ENCODE results near the gene IGFL2. TPM values are rescaled to one million over a fixed set of nuclear protein-coding genes. Genes with fewer than 3 reads are reported as not detected.
A peak's percentile ranks its signal among the peaks of the same experiment; 100 is the strongest.
"Not testable (repeated sequence)": the region's sequence is repeated elsewhere in the genome, so short reads cannot be mapped to it uniquely, and the experiment has no call there.

IGFL2 gene
- total RNA-seq, 1 donor from 2014 or later: 0.40 TPM

DNA sequence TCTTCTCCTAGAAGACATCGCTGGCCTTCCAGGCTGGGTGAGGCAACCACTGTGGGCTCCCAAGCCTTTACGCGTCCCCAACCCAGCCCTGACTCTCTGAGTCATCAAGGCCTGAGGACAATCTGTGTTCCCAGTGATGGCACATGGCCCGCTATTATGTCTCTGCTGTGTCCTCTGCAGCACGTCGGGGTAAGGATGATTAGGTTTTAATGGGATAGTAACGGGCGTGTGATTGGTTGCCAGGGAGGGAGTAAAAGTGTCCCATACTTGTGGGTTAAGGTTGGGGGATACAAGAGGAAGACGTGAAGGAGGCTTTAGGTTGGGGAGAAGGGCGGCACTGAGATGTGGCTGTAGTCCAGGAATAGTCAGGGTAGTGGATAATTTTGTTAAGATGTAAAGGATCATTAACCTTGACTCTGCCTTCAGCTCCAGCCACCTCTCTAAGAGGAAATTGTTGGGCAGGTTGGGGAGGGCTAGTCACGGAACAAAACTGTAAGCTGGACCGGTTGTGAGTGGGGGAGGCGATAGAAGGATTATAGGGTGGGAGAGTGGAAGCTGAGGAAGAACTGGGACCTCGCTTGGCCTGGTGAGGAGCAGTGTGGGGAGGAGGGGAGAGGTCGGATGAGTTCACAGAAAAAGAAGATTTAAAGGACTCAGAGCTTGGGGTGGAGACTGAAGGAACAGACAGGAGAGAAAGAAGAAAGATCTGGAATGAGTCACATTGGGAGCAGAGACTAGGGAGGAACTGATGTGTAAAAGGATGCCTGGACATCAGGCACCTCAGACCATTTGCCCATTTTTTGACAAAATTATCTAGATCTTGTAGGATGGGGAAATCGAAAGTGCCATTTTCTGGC lies 53.6 kb downstream of the IGFL2 start:
- H3K9me3 Mint-ChIP-seq: no peaks in the 10 kb centered on the region
- H3K36me3 Mint-ChIP-seq (ENCODE audit: low read depth): no peaks in the 10 kb centered on the region
- intact Hi-C loops (cut with micrococcal nuclease): no loop called here
- H3K4me1 Mint-ChIP-seq: no peaks in the 10 kb centered on the region
- H3K27ac Mint-ChIP-seq: no peak overlapping the region
- no peak for DNase-seq
- no peak overlapping the region for H3K4me3 Mint-ChIP-seq
- H3K27me3 Mint-ChIP-seq: peaks cover 27% of the 10 kb centered on the region

DNA sequence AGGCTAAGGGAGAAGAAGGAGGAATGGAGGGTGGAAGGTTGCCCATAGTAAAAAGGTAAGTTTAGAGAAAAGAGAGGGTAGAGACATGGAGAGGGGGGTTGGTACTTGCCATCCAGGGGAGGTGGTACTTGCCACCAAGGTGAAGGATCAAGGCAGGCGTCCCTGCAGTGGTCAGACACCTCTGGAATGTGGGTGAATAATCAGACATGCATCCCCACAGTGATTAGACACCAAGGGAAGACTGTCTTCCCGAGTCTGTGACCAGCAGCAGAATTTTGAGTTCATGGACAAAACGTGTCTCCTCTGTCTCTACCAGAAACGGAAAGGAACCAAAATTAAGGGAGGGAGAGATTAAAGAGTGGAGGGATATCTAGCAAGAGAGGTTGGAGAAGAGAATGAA lies 54.4 kb downstream of the IGFL2 start:
- intact Hi-C loops (cut with micrococcal nuclease): no loop called here
- no peaks in the 10 kb centered on the region for H3K4me1 Mint-ChIP-seq
- no peak overlapping the region for H3K27ac Mint-ChIP-seq
- no peak overlapping the region for H3K4me3 Mint-ChIP-seq
- H3K9me3 Mint-ChIP-seq: no peaks in the 10 kb centered on the region
- DNase-seq: no peak
- H3K36me3 Mint-ChIP-seq (ENCODE audit: low read depth): no peaks in the 10 kb centered on the region
- H3K27me3 Mint-ChIP-seq: peaks cover 20% of the 10 kb centered on the region

DNA sequence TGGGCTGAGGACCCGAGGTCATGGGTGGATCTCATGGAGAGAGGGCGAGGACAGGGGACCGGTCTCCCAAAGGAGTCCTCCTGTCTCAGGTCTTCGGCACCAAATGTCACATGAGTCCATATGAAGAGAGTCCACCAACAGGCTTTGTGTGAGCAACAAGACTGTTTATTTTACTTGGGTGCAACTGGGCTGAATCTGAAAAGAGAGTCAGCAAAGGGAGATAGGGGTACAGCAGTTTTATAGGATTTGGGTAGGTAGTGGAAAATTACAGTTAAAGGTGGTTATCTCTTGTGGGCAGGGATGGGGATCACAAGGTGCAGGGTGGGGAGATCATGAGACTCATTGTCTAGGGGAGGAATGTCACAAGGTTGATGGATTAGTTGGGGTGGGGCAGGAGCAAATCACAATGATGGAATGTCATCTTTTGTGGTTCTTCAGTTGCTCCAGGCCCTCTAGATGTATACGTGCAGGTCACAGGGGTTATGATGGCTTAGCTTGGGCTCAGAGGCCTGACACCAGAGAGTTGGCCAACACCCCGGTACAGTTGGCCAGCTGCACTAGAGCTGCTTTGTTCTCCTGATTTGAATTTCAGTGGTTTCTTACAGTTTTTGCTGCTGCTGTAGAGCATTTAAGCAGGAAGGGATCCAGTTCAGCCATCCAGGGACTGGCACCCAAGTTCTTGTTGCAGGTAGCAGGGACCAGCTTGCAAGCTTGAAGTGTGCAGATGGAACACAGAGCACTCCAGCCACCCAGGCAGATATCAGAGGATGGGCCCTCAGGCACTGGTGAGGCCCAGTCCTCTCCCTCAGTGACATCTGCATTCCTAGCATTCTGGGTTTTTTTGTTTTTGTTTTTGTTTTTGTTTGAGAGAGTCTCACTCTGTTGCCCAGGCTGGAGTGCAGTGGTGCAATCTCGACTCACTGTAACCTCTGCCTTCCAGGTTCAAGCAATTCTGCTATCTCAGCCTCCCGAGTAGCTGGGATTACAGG lies 55.1 kb downstream of the IGFL2 start:
- H3K27me3 Mint-ChIP-seq: peaks cover 19% of the 10 kb centered on the region
- intact Hi-C loops (cut with micrococcal nuclease): no loop called here
- H3K4me3 Mint-ChIP-seq: no peak overlapping the region
- H3K4me1 Mint-ChIP-seq: no peaks in the 10 kb centered on the region
- no peak overlapping the region for H3K27ac Mint-ChIP-seq
- H3K36me3 Mint-ChIP-seq (ENCODE audit: low read depth): no peaks in the 10 kb centered on the region
- H3K9me3 Mint-ChIP-seq: no peaks in the 10 kb centered on the region
- no peak for DNase-seq

DNA sequence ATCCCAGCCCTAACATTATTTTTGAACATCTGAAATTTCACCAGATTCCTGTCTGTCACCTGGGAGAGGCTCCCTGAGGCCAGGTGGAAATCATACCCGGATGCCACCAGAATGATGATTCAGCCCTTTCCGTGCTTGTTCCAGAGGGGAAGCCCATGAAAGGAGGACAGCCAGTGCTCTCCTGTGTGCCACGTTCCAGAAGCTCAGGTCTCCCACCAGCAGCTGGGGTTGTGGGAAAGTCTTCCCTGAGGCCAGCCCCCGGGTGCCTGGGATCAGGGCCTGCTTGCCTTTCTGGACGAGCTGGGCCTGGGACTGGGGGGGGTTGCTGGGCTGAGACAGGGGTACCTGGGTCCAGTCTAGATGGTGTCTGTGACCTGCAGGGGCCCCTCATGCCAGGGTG lies 56.0 kb downstream of the IGFL2 start:
- Mint-ChIP-seq H3K9me3 (no peaks in the 10 kb centered on the region), H3K27ac (no peak overlapping the region), H3K27me3 (peaks cover 23% of the 10 kb centered on the region), H3K36me3 (ENCODE audit: low read depth) (no peaks in the 10 kb centered on the region), H3K4me1 (peaks cover 2% of the 10 kb centered on the region), H3K4me3 (no peak overlapping the region)
- no peak for DNase-seq
- intact Hi-C loops (cut with micrococcal nuclease): no loop called here

DNA sequence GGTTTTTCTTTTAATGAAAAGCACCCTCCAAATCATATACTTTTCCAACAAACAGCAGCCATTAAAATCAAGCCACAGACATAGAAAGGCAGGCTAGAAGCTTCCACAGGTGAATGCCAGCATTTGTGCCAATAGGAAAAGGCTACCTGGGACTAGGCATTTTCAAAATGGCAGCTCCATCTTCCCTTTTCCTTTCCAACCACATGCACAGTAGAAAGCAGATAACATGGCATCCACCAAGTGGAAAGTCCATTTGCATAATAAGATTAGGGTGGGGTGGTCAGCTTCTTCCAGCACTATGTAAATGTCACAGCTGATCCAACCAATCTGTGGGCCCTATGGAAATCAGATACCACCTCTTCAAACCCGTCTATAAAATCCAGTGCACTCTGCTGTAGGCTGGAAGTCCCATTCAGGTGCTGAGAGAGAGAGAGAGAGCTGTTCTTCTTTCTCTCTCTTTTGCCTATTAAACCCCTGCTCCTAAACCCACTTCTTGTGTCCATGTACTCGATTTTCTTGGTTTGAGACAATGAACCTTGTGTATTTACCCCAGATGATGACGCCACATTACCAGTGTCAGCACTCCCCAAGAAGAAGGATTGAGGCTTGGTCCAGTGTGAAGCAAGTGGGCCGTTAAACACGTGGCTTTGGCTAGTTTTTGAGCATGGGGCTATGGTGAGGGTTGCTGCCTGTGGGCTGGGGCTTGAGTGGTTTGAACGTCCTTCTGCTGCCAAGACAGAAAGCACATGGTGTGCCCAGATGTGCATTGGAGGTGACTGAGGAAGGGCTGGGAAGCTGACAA lies 57.3 kb downstream of the IGFL2 start:
- DNase-seq: no peak
- intact Hi-C loops (cut with micrococcal nuclease): no loop called here
- peaks cover 12% of the 10 kb centered on the region for H3K4me1 Mint-ChIP-seq
- H3K27me3 Mint-ChIP-seq: peaks cover 28% of the 10 kb centered on the region
- H3K4me3 Mint-ChIP-seq: no peak overlapping the region
- no peaks in the 10 kb centered on the region for H3K36me3 Mint-ChIP-seq (ENCODE audit: low read depth)
- H3K9me3 Mint-ChIP-seq: no peaks in the 10 kb centered on the region
- no peak overlapping the region for H3K27ac Mint-ChIP-seq

DNA sequence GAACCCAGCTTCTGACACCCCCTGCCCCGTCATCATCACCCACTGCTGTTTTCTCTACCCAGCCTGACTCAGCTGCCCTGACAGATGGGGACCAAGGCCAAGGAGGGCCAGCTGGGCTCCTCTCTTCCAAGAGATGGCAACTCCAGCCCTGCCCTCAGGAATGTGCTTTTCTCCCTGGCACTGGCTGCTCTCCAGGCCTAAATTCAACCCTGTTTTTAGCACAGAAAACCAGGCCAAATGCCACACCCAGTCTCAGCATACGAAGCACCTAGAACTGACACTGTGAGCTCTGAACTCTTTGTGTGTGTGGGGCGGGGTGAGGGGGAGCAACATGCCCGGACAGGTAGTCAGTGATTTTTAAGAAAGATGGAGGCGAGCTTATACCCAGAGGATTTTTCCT lies 58.1 kb downstream of the IGFL2 start:
- DNase-seq: no peak
- intact Hi-C loops (cut with micrococcal nuclease): no loop called here
- peaks cover 12% of the 10 kb centered on the region for H3K4me1 Mint-ChIP-seq
- H3K27me3 Mint-ChIP-seq: peaks cover 28% of the 10 kb centered on the region
- H3K9me3 Mint-ChIP-seq: no peaks in the 10 kb centered on the region
- H3K27ac Mint-ChIP-seq: no peak overlapping the region
- H3K36me3 Mint-ChIP-seq (ENCODE audit: low read depth): no peaks in the 10 kb centered on the region
- H3K4me3 Mint-ChIP-seq: no peak overlapping the region

DNA sequence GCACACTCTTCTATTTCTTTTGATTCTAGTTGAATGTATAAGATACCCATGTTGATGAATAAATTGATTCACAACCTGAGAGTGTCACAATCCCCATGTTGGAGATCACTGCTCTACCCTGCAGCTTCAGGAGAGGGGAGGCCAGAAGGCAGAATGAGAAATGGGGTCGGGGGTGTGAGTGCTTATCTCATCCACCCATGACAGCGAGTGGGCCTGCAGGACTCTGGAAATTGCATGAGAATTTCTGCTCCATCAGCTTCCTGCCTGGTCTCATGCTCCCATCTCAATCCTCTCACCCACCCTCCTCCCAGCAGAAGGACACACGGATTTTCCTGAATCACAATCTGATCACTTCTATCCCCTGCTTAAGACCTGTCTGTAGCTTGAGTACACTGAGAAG lies 58.6 kb downstream of the IGFL2 start:
- peaks cover 24% of the 10 kb centered on the region for H3K27me3 Mint-ChIP-seq
- H3K27ac Mint-ChIP-seq: no peak overlapping the region
- no peaks in the 10 kb centered on the region for H3K36me3 Mint-ChIP-seq (ENCODE audit: low read depth)
- no peaks in the 10 kb centered on the region for H3K9me3 Mint-ChIP-seq
- H3K4me3 Mint-ChIP-seq: no peak overlapping the region
- DNase-seq: no peak
- intact Hi-C loops (cut with micrococcal nuclease): no loop called here
- peaks cover 12% of the 10 kb centered on the region for H3K4me1 Mint-ChIP-seq

DNA sequence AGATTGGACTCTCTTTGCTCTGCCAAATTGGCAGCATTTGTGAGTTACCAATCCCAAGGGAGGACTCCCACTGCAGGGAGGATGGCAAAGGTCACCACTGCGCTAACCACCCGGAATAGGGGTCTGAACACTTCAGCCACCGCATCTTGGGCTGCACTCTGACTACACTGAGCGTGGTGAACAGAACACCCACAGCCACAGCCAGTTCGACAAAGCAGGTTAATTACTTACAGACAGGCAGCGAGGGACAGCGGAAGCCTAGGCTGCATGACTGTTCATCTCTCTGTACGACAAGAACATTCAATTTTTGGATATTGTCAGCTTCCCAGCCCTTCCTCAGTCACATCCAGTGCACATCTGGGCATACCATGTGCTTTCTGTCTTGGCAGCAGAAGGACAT lies 59.8 kb downstream of the IGFL2 start:
- H3K4me3 Mint-ChIP-seq: not testable (repeated sequence)

DNA sequence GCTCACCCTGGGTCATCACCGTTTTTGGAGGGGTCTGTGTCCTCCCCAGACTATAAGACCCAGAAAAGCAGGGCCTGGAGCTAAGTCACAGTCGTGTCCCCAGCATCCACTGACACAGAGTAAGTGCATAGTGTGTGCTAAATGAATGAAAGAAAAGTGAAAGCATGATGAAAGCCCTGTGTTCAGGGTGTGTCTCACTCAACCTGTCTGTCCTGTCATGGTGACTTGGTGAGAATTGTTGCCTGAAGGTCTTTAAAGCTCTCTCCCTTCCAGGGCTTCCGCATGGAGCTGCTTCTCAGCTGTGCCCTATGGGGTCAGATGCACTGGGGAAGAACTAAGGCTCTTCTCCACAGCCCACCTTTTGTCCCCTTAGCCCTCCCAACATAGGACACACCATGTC lies 61.0 kb downstream of the IGFL2 start:
- no peaks in the 10 kb centered on the region for H3K36me3 Mint-ChIP-seq (ENCODE audit: low read depth)
- H3K9me3 Mint-ChIP-seq: no peaks in the 10 kb centered on the region
- no peak overlapping the region for H3K27ac Mint-ChIP-seq
- peaks cover 12% of the 10 kb centered on the region for H3K4me1 Mint-ChIP-seq
- H3K4me3 Mint-ChIP-seq: peak overlapping the region; percentile 30
- peak; percentile 59 for DNase-seq
- intact Hi-C loops (cut with micrococcal nuclease): no loop called here
- H3K27me3 Mint-ChIP-seq: peaks cover 12% of the 10 kb centered on the region

More for the DNA sequence above, 59.8 kb downstream of the IGFL2 start:
- H3K36me3 Mint-ChIP-seq (ENCODE audit: low read depth); H3K27ac Mint-ChIP-seq; intact Hi-C loops (cut with micrococcal nuclease); H3K9me3 Mint-ChIP-seq; DNase-seq: not testable (repeated sequence)
- Mint-ChIP-seq H3K27me3 (peaks cover 13% of the 10 kb centered on the region), H3K4me1 (peaks cover 12% of the 10 kb centered on the region)

DNA sequence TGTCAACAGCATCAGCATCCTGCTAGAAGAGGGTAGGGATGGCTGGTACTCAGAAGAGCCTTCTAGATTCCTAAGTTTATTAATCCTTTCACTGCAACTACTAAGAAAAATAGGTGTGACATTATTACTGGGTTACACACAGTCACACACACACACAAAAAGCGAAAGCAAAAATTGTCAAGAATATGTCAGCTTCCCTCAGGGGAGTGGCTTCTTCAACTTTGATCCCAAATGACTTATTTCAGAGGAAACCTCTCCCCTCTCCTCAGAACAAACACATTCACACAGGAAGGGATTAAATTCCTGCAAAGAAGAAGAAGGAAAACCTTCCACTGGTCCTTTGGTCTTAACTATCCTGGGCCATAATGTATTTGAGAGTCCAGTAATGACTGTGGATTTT lies 61.4 kb downstream of the IGFL2 start:
- DNase-seq: no peak
- intact Hi-C loops (cut with micrococcal nuclease): no loop called here
- H3K4me1 Mint-ChIP-seq: peaks cover 12% of the 10 kb centered on the region
- H3K27ac Mint-ChIP-seq: no peak overlapping the region
- H3K36me3 Mint-ChIP-seq (ENCODE audit: low read depth): no peaks in the 10 kb centered on the region
- peak overlapping the region; percentile 30 for H3K4me3 Mint-ChIP-seq
- peaks cover 12% of the 10 kb centered on the region for H3K27me3 Mint-ChIP-seq
- no peaks in the 10 kb centered on the region for H3K9me3 Mint-ChIP-seq

DNA sequence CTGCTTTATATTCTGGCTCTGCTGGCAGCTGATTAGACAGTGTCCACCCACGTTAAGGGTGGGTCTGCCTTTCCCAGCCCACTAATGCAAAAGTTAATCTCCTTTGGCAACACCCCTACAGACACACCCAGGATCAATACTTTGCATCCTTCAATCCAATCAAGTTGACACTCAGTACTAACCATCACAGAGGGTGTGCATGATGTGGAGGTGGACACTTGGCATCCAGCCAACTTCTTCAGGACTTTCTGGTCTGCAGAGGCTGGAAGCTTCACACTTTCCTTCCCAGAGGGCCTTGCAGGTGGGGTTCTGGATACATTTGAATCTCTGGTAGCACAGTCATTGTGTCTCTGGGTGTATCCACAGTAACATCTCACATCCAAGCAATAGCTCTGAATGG lies 62.6 kb downstream of the IGFL2 start:
- intact Hi-C loops (cut with micrococcal nuclease): no loop called here
- Mint-ChIP-seq H3K36me3 (ENCODE audit: low read depth) (no peaks in the 10 kb centered on the region), H3K4me1 (peaks cover 12% of the 10 kb centered on the region), H3K27me3 (peaks cover 12% of the 10 kb centered on the region), H3K9me3 (no peaks in the 10 kb centered on the region), H3K4me3 (no peak overlapping the region), H3K27ac (no peak overlapping the region)
- no peak for DNase-seq
